Neural cell (in vitro differentiated cells): Measurements from ENCODE around the gene RNU2-63P.

Experiments used
- EP300 ChIP-seq: fragments of 450-650 bp; conservative IDR thresholded peaks from 2 replicates; pipeline ENCODE4 v1.6.1; 2014; ENCODE audit warnings: antibody characterized with exemption, mild to moderate bottlenecking, moderate library complexity; ENCODE audit not compliant: poor library complexity, severe bottlenecking
- EZH2 ChIP-seq: fragments of 200-600, 300-800 bp; shearing (Covaris generic), sonication (generic); IDR thresholded peaks from 2 replicates; pipeline ENCODE4 v1.6.1; 2014; ENCODE audit warnings: antibody characterized with exemption, low read length, borderline replicate concordance, mild to moderate bottlenecking; ENCODE audit not compliant: insufficient read depth, poor library complexity, severe bottlenecking
- POLR2AphosphoS5 ChIP-seq: IDR thresholded peaks from 2 replicates; pipeline ENCODE4 v1.6.1; 2012
- REST ChIP-seq: IDR thresholded peaks from 2 replicates; pipeline ENCODE4 v1.6.1; 2012; ENCODE audit warnings: borderline replicate concordance
- SMC3 ChIP-seq: fragments of 450-650 bp; conservative IDR thresholded peaks from 2 replicates; pipeline ENCODE4 v1.6.1; 2014; ENCODE audit warnings: antibody characterized with exemption, mild to moderate bottlenecking, moderate library complexity; ENCODE audit not compliant: poor library complexity
- TAF1 ChIP-seq: IDR thresholded peaks from 2 replicates; pipeline ENCODE4 v1.6.1; 2012; ENCODE audit warnings: low read depth
- TF ChIP-seq, protein P1 (sequence below): fragments of 450-650 bp; IDR thresholded peaks from 2 replicates; pipeline ENCODE4 v1.5.1; 2014; ENCODE audit warnings: antibody characterized with exemption, mild to moderate bottlenecking, moderate library complexity; ENCODE audit not compliant: poor library complexity, severe bottlenecking

DNA sequence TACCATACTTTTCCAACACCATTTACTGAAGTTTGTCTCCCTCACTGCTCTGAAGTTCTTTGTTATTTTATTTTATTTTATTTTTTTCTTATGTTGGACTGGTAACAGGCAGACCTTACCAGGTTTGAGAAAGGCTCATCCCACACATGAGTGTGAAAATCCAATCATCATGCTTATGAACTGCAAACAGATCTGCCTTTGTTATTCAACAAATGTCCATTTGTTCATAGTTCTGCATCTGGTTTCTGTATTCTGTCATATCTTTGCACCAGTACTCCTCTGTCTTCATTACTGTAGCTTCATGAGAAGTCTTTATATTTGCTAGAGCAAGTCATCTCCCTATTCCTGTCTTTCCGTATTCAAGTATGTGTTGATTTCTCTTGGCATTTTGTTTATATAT lies 5.3 kb downstream of the RNU2-63P start:
- TF ChIP-seq POLR2AphosphoS5 (no peak), EZH2 (no peak), REST (no peak), SMC3 (no peak), TAF1 (no peak), EP300 (no peak)
- TF ChIP-seq, protein P1, sequence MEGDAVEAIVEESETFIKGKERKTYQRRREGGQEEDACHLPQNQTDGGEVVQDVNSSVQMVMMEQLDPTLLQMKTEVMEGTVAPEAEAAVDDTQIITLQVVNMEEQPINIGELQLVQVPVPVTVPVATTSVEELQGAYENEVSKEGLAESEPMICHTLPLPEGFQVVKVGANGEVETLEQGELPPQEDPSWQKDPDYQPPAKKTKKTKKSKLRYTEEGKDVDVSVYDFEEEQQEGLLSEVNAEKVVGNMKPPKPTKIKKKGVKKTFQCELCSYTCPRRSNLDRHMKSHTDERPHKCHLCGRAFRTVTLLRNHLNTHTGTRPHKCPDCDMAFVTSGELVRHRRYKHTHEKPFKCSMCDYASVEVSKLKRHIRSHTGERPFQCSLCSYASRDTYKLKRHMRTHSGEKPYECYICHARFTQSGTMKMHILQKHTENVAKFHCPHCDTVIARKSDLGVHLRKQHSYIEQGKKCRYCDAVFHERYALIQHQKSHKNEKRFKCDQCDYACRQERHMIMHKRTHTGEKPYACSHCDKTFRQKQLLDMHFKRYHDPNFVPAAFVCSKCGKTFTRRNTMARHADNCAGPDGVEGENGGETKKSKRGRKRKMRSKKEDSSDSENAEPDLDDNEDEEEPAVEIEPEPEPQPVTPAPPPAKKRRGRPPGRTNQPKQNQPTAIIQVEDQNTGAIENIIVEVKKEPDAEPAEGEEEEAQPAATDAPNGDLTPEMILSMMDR = no peak
